GM10248 (cell line): ENCODE data around the gene HPGDS.

Source experiments
- CTCF ChIA-PET: fragments of 300-600 bp; sonication (Branson Sonifier 250); formaldehyde crosslinking; extraction: SDS; loops from one replicate; lab custom pipeline; 2021; ENCODE audit warnings: antibody characterized with exemption; lab: Yijun Ruan, JAX
- POLR2A ChIA-PET: fragments of 350-650 bp; sonication (Branson Sonifier 250); formaldehyde crosslinking; extraction: SDS; loops from one replicate; lab custom pipeline; 2020; ENCODE audit warnings: antibody characterized with exemption; lab: Yijun Ruan, JAX
- DNase-seq: peaks from one replicate; pipeline ENCODE4 v3.0.0; 2012; ENCODE audit errors: extremely low spot score
- CTCF ChIP-seq: IDR thresholded peaks from 2 replicates; pipeline ENCODE4 v1.5.1; 2012; ENCODE audit warnings: mild to moderate bottlenecking, low read depth; ENCODE audit errors: extremely low read depth, missing control alignments, control extremely low read depth

The HPGDS gene

GRCh38 chr4:94351319-94351718, 8.7 kb upstream of the HPGDS start:
- no peak for DNase-seq
- ChIA-PET POLR2A (no interaction called here), CTCF (interaction anchor here (1.3 kb wide), 1 partner anchor 17 kb away, joined by 3 read pairs; no protein-coding TSS in a partner anchor)
- no peak for TF ChIP-seq CTCF

DNA sequence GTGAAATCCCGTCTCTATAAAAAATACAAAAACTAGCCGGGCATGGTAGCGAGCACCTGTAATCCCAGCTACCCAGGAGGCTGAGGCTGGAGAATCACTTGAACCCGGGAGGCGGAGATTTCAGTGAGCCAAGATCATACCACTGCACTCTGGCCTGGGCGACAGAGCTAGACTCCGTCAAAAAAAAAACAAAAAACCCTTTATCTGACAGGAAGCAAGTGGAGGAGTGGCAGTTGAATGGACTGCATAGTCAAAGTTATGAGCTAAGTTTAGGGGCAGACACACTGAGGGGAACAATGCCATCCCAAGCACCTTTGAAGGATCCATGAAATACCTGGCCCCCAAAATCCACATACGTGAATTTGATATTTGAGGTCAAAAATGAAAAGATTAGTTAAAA, 7.5 kb upstream of the HPGDS start:
- CTCF ChIA-PET = interaction anchor here (1.2 to 1.7 kb wide), 3 partner anchors 11 to 28 kb away, joined by 3 read pairs; no protein-coding TSS in a partner anchor
- POLR2A ChIA-PET = no interaction called here
- no peak for DNase-seq
- TF ChIP-seq CTCF = no peak

GRCh38 chr4:94349193-94349592, 6.6 kb upstream of the HPGDS start:
- no peak for DNase-seq
- ChIA-PET POLR2A (no interaction called here), CTCF (interaction anchor here (1.2 to 1.8 kb wide), 5 partner anchors 10 to 58 kb away, joined by 3 to 6 read pairs (median 3); no protein-coding TSS in a partner anchor)
- no peak for TF ChIP-seq CTCF

DNA sequence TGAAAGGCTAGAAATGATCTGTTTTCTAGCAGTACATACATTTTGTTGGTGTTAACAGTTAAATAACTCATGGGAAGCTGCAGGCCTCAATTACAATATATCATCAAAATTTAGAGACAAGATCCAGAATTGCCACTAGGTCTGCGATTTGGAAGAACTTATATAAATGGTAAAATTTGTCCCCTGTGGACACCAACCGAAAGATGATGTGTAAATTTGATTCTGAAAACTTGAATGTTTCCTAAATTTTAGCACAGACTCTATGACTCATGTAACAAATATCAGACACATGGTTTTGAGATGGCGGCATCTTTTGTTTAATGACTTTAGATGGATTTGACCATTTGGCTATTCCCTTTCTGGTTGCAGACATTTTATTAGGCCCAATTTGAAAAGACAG, 6.0 kb upstream of the HPGDS start:
- ChIA-PET POLR2A (no interaction called here), CTCF (interaction anchor here (1.2 to 1.8 kb wide), 3 partner anchors 9 to 59 kb away, joined by 3 to 6 read pairs (median 4); no protein-coding TSS in a partner anchor)
- DNase-seq = no peak
- no peak for TF ChIP-seq CTCF

- DNase-seq = no peak
- CTCF ChIA-PET = no interaction called here
- POLR2A ChIA-PET = no interaction called here
- no peak for TF ChIP-seq CTCF
Measured at GRCh38 chr4:94346541-94346940, 3.9 kb upstream of the HPGDS start.

GRCh38 chr4:94345969-94346368, 3.3 kb upstream of the HPGDS start:
- DNase-seq = no peak
- ChIA-PET CTCF (no interaction called here), POLR2A (no interaction called here)
- TF ChIP-seq CTCF = no peak

GRCh38 chr4:94345266-94345665, 2.6 kb upstream of the HPGDS start:
- no peak for TF ChIP-seq CTCF
- ChIA-PET CTCF (interaction anchor here (1.2 kb wide), 1 partner anchor 14 kb away, joined by 5 read pairs; no protein-coding TSS in a partner anchor), POLR2A (no interaction called here)
- no peak for DNase-seq
